SKM-1 treated with dmso at 0.1 percent for 144 hours (cell line): Measurements from ENCODE around the gene PLEKHN1.
"Not testable (repeated sequence)": the region's sequence is repeated elsewhere in the genome, so short reads cannot be mapped to it uniquely, and the experiment has no call there.

Experiments used
- DNase-seq: peaks from one replicate; lab custom pipeline; 2025; ENCODE audit not compliant: unreplicated experiment; lab: John Stamatoyannopoulos, UW

PLEKHN1 gene

GRCh38 chr1:991275-991674 is 25.0 kb downstream of the PLEKHN1 start:
- DNase-seq = not testable (repeated sequence)

- no peak for DNase-seq
These were observed 25.6 kb downstream of the PLEKHN1 start for GRCh38 chr1:991895-992294.

- DNase-seq = no peak
These were observed 26.1 kb downstream of the PLEKHN1 start for GRCh38 chr1:992362-992761.

- no peak for DNase-seq
These were observed 27.2 kb downstream of the PLEKHN1 start for GRCh38 chr1:993379-993995.

GRCh38 chr1:994546-994945 is 28.3 kb downstream of the PLEKHN1 start:
- DNase-seq = not testable (repeated sequence)

- no peak for DNase-seq
These were observed 29.7 kb downstream of the PLEKHN1 start for GRCh38 chr1:995665-996633.

GRCh38 chr1:996851-997712 is 30.8 kb downstream of the PLEKHN1 start:
- no peak for DNase-seq

- no peak for DNase-seq
These were observed 31.4 kb downstream of the PLEKHN1 start for GRCh38 chr1:997713-997992.

- no peak for DNase-seq
These were observed 31.9 kb downstream of the PLEKHN1 start for GRCh38 chr1:997993-998744.

GRCh38 chr1:998745-998994 is 32.4 kb downstream of the PLEKHN1 start:
- no peak for DNase-seq

GRCh38 chr1:998995-999724 is 32.9 kb downstream of the PLEKHN1 start:
- no peak for DNase-seq

- DNase-seq = no peak
These were observed 33.6 kb downstream of the PLEKHN1 start, which contains the start of gene HES4 for GRCh38 chr1:999725-1000356. TSS of gene HES4 (minus strand) at chr1:1000097. CDS start at chr1:999973, 124 bp downstream.

GRCh38 chr1:1000357-1001056 is 34.2 kb downstream of the PLEKHN1 start:
- no peak for DNase-seq

- DNase-seq = no peak
These were observed 34.9 kb downstream of the PLEKHN1 start for GRCh38 chr1:1001057-1001783.

GRCh38 chr1:1003618-1004419 is 37.5 kb downstream of the PLEKHN1 start:
- DNase-seq = no peak

- no peak for DNase-seq
These were observed 38.1 kb downstream of the PLEKHN1 start for GRCh38 chr1:1004420-1004779.

- no peak for DNase-seq
These were observed 38.8 kb downstream of the PLEKHN1 start for GRCh38 chr1:1004780-1005697.
